ENCODE results near the gene PLIN4.

PLIN4 gene

GRCh38 chr19:4516939-4517300 is 1.4 kb downstream of the PLIN4 start:
- DNase-seq (ENCODE audit: low read depth): no peak
- TF ChIP-seq CTCF (IDR thresholded peaks at IDR 0.05; ENCODE audit: low read depth, low read length, missing control alignments): no peak
- no peak overlapping the region for H3K4me3 ChIP-seq (ENCODE audit: low read depth, low read length)

GRCh38 chr19:4516199-4516938 is 1.9 kb downstream of the PLIN4 start:
- H3K4me3 ChIP-seq (ENCODE audit: low read depth, low read length): no peak overlapping the region
- no peak for DNase-seq (ENCODE audit: low read depth)
- TF ChIP-seq CTCF (IDR thresholded peaks at IDR 0.05; ENCODE audit: low read depth, low read length, missing control alignments): no peak

- TF ChIP-seq CTCF (IDR thresholded peaks at IDR 0.05; ENCODE audit: low read depth, low read length, missing control alignments): no peak
- no peak overlapping the region for H3K4me3 ChIP-seq (ENCODE audit: low read depth, low read length)
- DNase-seq (ENCODE audit: low read depth): no peak
Measured at GRCh38 chr19:4515732-4516131, 2.6 kb downstream of the PLIN4 start.

GRCh38 chr19:4513248-4513647 is 5.0 kb downstream of the PLIN4 start:
- TF ChIP-seq CTCF (IDR thresholded peaks at IDR 0.05; ENCODE audit: low read depth, low read length, missing control alignments): no peak
- H3K4me3 ChIP-seq (ENCODE audit: low read depth, low read length): no peak overlapping the region
- no peak for DNase-seq (ENCODE audit: low read depth)

- H3K4me3 ChIP-seq (ENCODE audit: low read depth, low read length): no peak overlapping the region
- DNase-seq (ENCODE audit: low read depth): no peak
- no peak for TF ChIP-seq CTCF (IDR thresholded peaks at IDR 0.05; ENCODE audit: low read depth, low read length, missing control alignments)
Measured at GRCh38 chr19:4512070-4512469, 6.2 kb downstream of the PLIN4 start.

- TF ChIP-seq CTCF (IDR thresholded peaks at IDR 0.05; ENCODE audit: low read depth, low read length, missing control alignments): no peak
- no peak for DNase-seq (ENCODE audit: low read depth)
- no peak overlapping the region for H3K4me3 ChIP-seq (ENCODE audit: low read depth, low read length)
Measured at GRCh38 chr19:4511300-4512054, 6.8 kb downstream of the PLIN4 start.

Measured in GM12864 (cell line).